ENCODE measurements around the gene METTL9. TPM values are rescaled to one million over a fixed set of nuclear protein-coding genes. Genes with fewer than 3 reads are reported as not detected.

METTL9 gene
- total and polyA plus RNA-seq, 2 of the 13 experiments (the other 11 are each of a cell fraction or from before 2014, with no cell fraction given) = 123 to 204 TPM

DNA sequence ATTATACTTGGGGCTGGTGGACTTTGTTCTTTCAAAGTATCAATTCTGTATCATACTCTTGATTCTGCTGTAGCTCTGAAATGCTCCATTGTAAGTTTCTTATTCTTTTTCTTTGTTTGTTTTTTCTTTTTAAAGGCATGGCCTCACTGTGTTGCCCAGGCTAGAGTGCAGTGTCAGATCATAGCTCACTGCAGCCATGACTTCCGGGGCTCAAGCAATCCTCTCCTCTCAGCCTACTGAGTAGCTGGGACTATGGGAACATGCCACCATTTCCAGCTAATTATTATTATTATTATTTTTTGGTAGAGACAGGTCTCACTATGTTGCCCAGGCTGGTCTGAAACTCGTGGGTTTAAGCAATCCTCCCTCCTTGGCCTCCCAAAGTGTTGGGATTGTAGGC lies 38.9 kb upstream of the METTL9 start (continued):
- TF ChIP-seq KAT2B (IDR thresholded peaks at IDR 0.05; ENCODE audit: borderline replicate concordance, low read depth, low read length) (peak; percentile 15; the same call in 1 of the 2 replicates), CBX1 (IDR thresholded peaks at IDR 0.05; ENCODE audit: low read depth) (no peak), RBAK (CRISPR knock-in tag; IDR thresholded peaks at IDR 0.05) (no peak), ZBTB20 (CRISPR knock-in tag; IDR thresholded peaks at IDR 0.05; ENCODE audit: borderline replicate concordance, low read depth) (0 out of 2 replicates have a peak, but pooled peaks have one; percentile 25), CAMTA2 (CRISPR knock-in tag; IDR thresholded peaks at IDR 0.05; ENCODE audit: borderline replicate concordance) (no peak), MTF1 (CRISPR knock-in tag; IDR thresholded peaks at IDR 0.05) (no peak), FOXO1 (CRISPR knock-in tag; IDR thresholded peaks at IDR 0.05) (no peak), HNRNPH1 (optimal IDR thresholded peaks at IDR 0.05; ENCODE audit: low read depth, low read length) (no peak)
- TF ChIP-seq, protein P1, sequence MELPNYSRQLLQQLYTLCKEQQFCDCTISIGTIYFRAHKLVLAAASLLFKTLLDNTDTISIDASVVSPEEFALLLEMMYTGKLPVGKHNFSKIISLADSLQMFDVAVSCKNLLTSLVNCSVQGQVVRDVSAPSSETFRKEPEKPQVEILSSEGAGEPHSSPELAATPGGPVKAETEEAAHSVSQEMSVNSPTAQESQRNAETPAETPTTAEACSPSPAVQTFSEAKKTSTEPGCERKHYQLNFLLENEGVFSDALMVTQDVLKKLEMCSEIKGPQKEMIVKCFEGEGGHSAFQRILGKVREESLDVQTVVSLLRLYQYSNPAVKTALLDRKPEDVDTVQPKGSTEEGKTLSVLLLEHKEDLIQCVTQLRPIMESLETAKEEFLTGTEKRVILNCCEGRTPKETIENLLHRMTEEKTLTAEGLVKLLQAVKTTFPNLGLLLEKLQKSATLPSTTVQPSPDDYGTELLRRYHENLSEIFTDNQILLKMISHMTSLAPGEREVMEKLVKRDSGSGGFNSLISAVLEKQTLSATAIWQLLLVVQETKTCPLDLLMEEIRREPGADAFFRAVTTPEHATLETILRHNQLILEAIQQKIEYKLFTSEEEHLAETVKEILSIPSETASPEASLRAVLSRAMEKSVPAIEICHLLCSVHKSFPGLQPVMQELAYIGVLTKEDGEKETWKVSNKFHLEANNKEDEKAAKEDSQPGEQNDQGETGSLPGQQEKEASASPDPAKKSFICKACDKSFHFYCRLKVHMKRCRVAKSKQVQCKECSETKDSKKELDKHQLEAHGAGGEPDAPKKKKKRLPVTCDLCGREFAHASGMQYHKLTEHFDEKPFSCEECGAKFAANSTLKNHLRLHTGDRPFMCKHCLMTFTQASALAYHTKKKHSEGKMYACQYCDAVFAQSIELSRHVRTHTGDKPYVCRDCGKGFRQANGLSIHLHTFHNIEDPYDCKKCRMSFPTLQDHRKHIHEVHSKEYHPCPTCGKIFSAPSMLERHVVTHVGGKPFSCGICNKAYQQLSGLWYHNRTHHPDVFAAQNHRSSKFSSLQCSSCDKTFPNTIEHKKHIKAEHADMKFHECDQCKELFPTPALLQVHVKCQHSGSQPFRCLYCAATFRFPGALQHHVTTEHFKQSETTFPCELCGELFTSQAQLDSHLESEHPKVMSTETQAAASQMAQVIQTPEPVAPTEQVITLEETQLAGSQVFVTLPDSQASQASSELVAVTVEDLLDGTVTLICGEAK (IDR thresholded peaks at IDR 0.05) = no peak
- TF ChIP-seq, protein P1 (CRISPR knock-in tag; IDR thresholded peaks at IDR 0.05) = no peak
- TF ChIP-seq, protein P2, sequence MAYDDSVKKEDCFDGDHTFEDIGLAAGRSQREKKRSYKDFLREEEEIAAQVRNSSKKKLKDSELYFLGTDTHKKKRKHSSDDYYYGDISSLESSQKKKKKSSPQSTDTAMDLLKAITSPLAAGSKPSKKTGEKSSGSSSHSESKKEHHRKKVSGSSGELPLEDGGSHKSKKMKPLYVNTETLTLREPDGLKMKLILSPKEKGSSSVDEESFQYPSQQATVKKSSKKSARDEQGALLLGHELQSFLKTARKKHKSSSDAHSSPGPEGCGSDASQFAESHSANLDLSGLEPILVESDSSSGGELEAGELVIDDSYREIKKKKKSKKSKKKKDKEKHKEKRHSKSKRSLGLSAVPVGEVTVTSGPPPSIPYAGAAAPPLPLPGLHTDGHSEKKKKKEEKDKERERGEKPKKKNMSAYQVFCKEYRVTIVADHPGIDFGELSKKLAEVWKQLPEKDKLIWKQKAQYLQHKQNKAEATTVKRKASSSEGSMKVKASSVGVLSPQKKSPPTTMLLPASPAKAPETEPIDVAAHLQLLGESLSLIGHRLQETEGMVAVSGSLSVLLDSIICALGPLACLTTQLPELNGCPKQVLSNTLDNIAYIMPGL (CRISPR knock-in tag; IDR thresholded peaks at IDR 0.05; ENCODE audit: borderline replicate concordance in 1 of 2, low read depth in 1 of 2) = 0 out of 4 replicates have a peak, but pooled peaks of 1 of the 2 experiments have one; percentile 37
- TF ChIP-seq, protein P3, sequence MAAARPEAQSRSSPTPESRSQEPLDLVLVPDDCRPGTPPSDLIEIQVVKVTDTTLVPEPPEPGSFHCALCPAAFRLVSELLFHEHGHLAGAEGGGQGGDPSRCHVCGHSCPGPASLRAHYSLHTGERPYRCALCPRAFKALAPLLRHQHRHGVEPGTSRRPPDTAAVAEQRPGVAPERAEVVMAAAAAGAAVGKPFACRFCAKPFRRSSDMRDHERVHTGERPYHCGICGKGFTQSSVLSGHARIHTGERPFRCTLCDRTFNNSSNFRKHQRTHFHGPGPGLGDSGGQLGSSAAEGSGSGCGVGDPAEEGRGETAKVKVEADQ (CRISPR knock-in tag; IDR thresholded peaks at IDR 0.05; ENCODE audit: borderline replicate concordance) = no peak
- TF ChIP-seq, protein P4, sequence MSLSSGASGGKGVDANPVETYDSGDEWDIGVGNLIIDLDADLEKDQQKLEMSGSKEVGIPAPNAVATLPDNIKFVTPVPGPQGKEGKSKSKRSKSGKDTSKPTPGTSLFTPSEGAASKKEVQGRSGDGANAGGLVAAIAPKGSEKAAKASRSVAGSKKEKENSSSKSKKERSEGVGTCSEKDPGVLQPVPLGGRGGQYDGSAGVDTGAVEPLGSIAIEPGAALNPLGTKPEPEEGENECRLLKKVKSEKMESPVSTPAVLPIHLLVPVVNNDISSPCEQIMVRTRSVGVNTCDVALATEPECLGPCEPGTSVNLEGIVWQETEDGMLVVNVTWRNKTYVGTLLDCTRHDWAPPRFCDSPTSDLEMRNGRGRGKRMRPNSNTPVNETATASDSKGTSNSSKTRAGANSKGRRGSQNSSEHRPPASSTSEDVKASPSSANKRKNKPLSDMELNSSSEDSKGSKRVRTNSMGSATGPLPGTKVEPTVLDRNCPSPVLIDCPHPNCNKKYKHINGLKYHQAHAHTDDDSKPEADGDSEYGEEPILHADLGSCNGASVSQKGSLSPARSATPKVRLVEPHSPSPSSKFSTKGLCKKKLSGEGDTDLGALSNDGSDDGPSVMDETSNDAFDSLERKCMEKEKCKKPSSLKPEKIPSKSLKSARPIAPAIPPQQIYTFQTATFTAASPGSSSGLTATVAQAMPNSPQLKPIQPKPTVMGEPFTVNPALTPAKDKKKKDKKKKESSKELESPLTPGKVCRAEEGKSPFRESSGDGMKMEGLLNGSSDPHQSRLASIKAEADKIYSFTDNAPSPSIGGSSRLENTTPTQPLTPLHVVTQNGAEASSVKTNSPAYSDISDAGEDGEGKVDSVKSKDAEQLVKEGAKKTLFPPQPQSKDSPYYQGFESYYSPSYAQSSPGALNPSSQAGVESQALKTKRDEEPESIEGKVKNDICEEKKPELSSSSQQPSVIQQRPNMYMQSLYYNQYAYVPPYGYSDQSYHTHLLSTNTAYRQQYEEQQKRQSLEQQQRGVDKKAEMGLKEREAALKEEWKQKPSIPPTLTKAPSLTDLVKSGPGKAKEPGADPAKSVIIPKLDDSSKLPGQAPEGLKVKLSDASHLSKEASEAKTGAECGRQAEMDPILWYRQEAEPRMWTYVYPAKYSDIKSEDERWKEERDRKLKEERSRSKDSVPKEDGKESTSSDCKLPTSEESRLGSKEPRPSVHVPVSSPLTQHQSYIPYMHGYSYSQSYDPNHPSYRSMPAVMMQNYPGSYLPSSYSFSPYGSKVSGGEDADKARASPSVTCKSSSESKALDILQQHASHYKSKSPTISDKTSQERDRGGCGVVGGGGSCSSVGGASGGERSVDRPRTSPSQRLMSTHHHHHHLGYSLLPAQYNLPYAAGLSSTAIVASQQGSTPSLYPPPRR (CRISPR knock-in tag; IDR thresholded peaks at IDR 0.05; ENCODE audit: borderline replicate concordance) = no peak

Measured in HepG2 (cell line).